Aortic smooth muscle cell (primary cell): ENCODE results near the gene NDRG4. TPM values are rescaled to one million over a fixed set of nuclear protein-coding genes. Genes with fewer than 3 reads are reported as not detected.

Experiments
- total RNA-seq: library from RNA; depleted of rRNA; stranded (reverse); fragments of >200 nt; gene quantifications from 2 replicates; pipeline ENCODE4 v1.2.3, GENCODE V29; 2014

Gene NDRG4, protein sequence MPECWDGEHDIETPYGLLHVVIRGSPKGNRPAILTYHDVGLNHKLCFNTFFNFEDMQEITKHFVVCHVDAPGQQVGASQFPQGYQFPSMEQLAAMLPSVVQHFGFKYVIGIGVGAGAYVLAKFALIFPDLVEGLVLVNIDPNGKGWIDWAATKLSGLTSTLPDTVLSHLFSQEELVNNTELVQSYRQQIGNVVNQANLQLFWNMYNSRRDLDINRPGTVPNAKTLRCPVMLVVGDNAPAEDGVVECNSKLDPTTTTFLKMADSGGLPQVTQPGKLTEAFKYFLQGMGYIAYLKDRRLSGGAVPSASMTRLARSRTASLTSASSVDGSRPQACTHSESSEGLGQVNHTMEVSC
- total RNA-seq = 14.5 and 28.4 TPM in 2 replicates

DNA sequence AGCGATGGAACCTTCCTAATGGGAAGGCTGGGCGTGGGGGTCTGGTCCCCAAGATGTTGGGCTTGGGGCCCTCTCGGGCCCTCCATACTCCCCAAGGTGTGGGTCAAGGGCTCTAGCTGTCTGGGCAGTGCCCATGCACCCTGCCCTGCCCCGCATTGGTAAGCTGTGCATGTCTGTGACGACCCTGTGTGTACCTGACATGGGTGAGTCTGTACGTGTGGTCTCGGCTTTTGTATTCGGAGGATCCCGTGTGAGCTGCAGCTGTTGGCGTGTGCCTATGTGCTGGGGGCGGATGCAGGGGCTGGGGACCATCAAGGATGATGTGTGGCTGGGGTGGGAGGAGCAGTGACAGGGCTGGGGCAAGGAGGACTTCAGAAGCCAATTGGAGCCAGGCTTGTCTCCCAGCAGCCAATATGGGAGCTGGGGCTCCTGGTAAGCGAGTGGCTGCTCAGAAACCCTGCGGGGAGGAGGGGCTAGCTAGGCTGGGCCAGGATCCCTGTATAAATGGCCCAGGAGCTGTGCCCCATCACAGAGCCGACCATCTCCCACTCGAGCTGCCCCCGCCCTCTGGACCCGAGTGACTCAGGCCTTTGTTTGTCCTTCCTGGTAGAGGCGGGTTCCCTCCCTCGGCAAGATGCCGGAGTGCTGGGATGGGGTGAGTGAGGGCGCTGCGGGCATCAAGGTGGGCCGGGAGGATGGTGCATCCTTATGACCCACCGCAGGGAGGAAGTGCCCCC is at the start of gene NDRG4:
NDRG4 (plus strand) TSS at position 529 of the 737 bp plus-strand sequence; CDS start at position 635, 106 bp downstream.

DNA sequence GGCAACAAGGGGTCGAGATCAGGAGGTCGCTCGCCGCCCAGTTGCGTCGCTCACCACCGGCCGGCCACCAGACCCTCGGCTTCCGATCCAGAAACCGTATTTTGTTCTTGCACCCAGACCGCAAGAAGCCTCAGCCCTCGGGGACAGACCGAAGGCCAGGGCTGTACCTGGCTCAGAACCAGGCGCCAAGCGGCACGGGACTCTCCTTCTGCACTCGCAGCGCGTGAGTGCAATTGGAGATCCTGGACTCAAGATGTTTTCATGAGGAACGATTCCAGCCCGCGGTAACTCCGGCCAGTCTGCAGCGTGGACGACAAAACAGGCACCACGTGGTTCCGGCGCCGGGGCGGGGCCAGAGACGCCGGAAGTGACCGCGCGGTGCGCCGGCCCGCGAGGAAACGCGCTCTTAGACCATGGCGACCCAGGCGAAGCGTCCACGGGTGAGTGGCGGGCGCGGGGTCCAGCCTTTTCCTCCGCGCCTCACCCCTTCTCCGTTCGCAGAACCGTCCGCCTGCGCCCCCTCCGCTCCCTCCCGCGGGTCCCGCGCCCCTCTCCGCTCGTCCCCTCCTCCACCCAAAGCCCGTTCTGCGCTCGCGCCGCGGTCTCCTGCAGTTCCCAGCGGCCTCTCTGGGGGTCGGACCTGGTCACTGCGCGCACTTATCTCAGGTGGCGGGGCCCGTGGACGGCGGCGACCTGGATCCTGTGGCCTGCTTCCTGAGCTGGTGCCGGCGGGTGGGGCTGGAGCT is 15.4 kb downstream of the NDRG4 start, which contains the start of gene SETD6:
SETD6 (plus strand) TSS at position 393 of the 746 bp plus-strand sequence; CDS start at position 414, 21 bp downstream.

Other genes with a start within 250 kb of the NDRG4 start
- gene PRSS54, start 205.1 kb upstream of the NDRG4 start, total RNA-seq = not detected in 2 replicates
- gene GINS3, start 107.7 kb upstream of the NDRG4 start, total RNA-seq = 2.8 and 4.4 TPM in 2 replicates
- 8.2 and 16.4 TPM in 2 replicates for gene SETD6, start 15.4 kb downstream of the NDRG4 start, total RNA-seq
- gene CNOT1, start 129.7 kb downstream of the NDRG4 start, total RNA-seq = 111 and 114 TPM in 2 replicates
- 25.2 and 28.2 TPM in 2 replicates for gene SLC38A7, start 184.6 kb downstream of the NDRG4 start, total RNA-seq
- 25.8 and 30.5 TPM in 2 replicates for gene GOT2, start 234.2 kb downstream of the NDRG4 start, total RNA-seq